IPS-18c (cell line): Measurements from ENCODE around the gene BGN.

Experiments used
- H3K4me3 ChIP-seq: 2 replicates; pipeline ENCODE4 v1.7.0; 2013; ENCODE audit warnings: low read depth, mild to moderate bottlenecking, low read length, moderate library complexity; ENCODE audit not compliant: insufficient read depth
- H3K9me3 ChIP-seq: one replicate; pipeline ENCODE4 v1.6.1; 2013; ENCODE audit warnings: mild to moderate bottlenecking, low read length, moderate library complexity; ENCODE audit not compliant: control insufficient read depth, insufficient read depth

Gene BGN

GRCh38 chrX:153457136-153457825, 37.5 kb upstream of the BGN start:
- H3K9me3 ChIP-seq = peaks cover 13% of the 10 kb centered on the region
- H3K4me3 ChIP-seq = no peak overlapping the region

- peaks cover 16% of the 10 kb centered on the region for H3K9me3 ChIP-seq
- no peak overlapping the region; the same call in 1 of the 2 replicates for H3K4me3 ChIP-seq
These were observed 36.8 kb upstream of the BGN start for GRCh38 chrX:153457827-153458466.

GRCh38 chrX:153458476-153458875, 36.3 kb upstream of the BGN start:
- H3K4me3 ChIP-seq = no peak overlapping the region

GRCh38 chrX:153459986-153460385, 34.8 kb upstream of the BGN start:
- Histone ChIP-seq H3K9me3 (peaks cover 17% of the 10 kb centered on the region), H3K4me3 (no peak overlapping the region)

More at GRCh38 chrX:153458476-153458875, 36.3 kb upstream of the BGN start:
- peaks cover 18% of the 10 kb centered on the region for H3K9me3 ChIP-seq

- Histone ChIP-seq H3K4me3 (no peak overlapping the region), H3K9me3 (peaks cover 17% of the 10 kb centered on the region)
These were observed 34.0 kb upstream of the BGN start for GRCh38 chrX:153460826-153461225.

GRCh38 chrX:153462291-153462690, 32.5 kb upstream of the BGN start:
- Histone ChIP-seq H3K9me3 (peaks cover 15% of the 10 kb centered on the region), H3K4me3 (no peak overlapping the region)

- Histone ChIP-seq H3K9me3 (peaks cover 17% of the 10 kb centered on the region), H3K4me3 (no peak overlapping the region)
These were observed 31.7 kb upstream of the BGN start for GRCh38 chrX:153463031-153463430.

- Histone ChIP-seq H3K9me3 (peaks cover 19% of the 10 kb centered on the region), H3K4me3 (no peak overlapping the region)
These were observed 31.2 kb upstream of the BGN start for GRCh38 chrX:153463556-153463955.

- Histone ChIP-seq H3K9me3 (peaks cover 19% of the 10 kb centered on the region), H3K4me3 (no peak overlapping the region)
These were observed 30.7 kb upstream of the BGN start for GRCh38 chrX:153464116-153464515.

GRCh38 chrX:153465691-153466380, 28.9 kb upstream of the BGN start:
- peaks cover 17% of the 10 kb centered on the region for H3K9me3 ChIP-seq
- no peak overlapping the region for H3K4me3 ChIP-seq

GRCh38 chrX:153468008-153468580, 26.7 kb upstream of the BGN start:
- peaks cover 15% of the 10 kb centered on the region for H3K9me3 ChIP-seq

GRCh38 chrX:153469811-153470410, 24.9 kb upstream of the BGN start:
- H3K9me3 ChIP-seq = peaks cover 13% of the 10 kb centered on the region
- H3K4me3 ChIP-seq = peak overlapping the region; percentile 64

More at GRCh38 chrX:153468008-153468580, 26.7 kb upstream of the BGN start:
- H3K4me3 ChIP-seq = no peak overlapping the region

GRCh38 chrX:153470411-153471363, 24.1 kb upstream of the BGN start, which contains the start of gene HAUS7:
Gene HAUS7 (minus strand): TSS chrX:153470576. CDS start chrX:153470557, 19 bp downstream.
- H3K4me3 ChIP-seq = peak within 1 kb of the TSS; percentile 64
- H3K9me3 ChIP-seq = peaks cover 13% of the 10 kb centered on the region

GRCh38 chrX:153471663-153472280, 23.0 kb upstream of the BGN start:
- Histone ChIP-seq H3K4me3 (no peak overlapping the region), H3K9me3 (peaks cover 16% of the 10 kb centered on the region)

- Histone ChIP-seq H3K9me3 (peaks cover 13% of the 10 kb centered on the region), H3K4me3 (no peak overlapping the region)
These were observed 21.7 kb upstream of the BGN start for GRCh38 chrX:153473126-153473525.

GRCh38 chrX:153474266-153474665, 20.5 kb upstream of the BGN start:
- H3K4me3 ChIP-seq = no peak overlapping the region
- H3K9me3 ChIP-seq = peaks cover 14% of the 10 kb centered on the region
